Activated CD8-positive, alpha-beta memory T cell treated with anti-CD3 and anti-CD28 coated beads for 1 hour (primary cell): ENCODE measurements around the gene KHK.
"Not testable (repeated sequence)": the region's sequence is repeated elsewhere in the genome, so short reads cannot be mapped to it uniquely, and the experiment has no call there.

Source experiments
- DNase-seq, 2 donors: peaks; one replicate each; pipeline ENCODE4 v3.0.0-alpha.2; 2020; ENCODE audit warnings: low read depth in 1 of 2; ENCODE audit errors: extremely low read depth in 1 of 2

The KHK gene

DNA sequence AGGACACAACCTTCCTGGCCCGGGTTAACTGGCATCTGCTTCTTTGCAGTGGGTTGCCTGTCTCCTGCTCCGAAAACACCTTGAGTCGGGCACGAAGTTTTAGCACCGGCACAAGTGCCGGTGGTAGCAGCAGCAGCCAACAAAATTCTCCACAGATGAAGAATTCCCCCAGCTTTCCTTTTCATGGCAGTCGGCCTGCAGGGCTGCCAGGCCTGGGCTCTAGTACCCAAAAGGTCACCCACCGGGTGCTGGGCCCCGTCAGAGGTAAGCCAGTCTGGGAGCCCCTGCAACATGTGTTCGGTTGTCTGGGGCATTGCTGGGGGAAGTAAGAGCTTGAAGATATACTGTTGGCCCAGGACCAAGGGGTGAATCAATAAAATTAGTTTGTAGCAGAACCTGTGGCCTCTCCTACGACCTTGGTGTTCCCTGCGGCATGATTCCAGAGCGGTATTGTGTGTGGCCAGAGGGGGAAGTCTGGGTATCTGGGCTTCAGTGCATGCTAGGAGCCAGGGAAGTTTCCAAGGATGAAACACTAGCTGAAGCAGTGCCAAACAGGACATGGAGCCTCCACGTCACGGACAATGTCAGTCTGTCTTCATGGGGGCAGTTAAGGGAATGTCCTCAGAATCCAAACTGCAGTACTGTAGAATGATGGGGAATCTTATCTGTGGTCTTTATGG, 27.3 kb upstream of the KHK start:
- DNase-seq, result no peak

- DNase-seq, result no peak
Observed at GRCh38 chr2:27060323-27060722, 26.2 kb upstream of the KHK start.

DNA sequence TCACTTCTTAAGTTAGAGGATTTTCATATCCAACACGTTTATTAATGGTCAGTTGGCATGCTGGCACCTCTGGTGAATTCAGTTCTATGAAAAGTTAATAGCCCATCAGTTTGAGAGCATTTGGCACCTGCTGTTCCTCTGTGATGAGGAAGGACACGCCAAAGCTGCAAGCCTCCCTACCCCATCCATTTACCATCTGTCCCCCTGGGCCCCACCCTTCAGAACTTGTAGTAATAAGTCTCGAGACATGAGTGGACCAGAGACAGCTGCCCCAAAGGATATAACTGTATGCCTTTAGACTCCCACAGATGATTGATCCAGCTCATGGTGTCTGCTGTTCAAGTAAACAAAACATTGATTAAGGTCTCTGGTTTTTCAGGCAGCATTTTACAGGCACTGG, 21.4 kb upstream of the KHK start:
- no peak for DNase-seq

- DNase-seq, result no peak
Observed at GRCh38 chr2:27067385-27067784, 19.2 kb upstream of the KHK start.

- no peak for DNase-seq
Observed at GRCh38 chr2:27069436-27069835, 17.1 kb upstream of the KHK start.

DNA sequence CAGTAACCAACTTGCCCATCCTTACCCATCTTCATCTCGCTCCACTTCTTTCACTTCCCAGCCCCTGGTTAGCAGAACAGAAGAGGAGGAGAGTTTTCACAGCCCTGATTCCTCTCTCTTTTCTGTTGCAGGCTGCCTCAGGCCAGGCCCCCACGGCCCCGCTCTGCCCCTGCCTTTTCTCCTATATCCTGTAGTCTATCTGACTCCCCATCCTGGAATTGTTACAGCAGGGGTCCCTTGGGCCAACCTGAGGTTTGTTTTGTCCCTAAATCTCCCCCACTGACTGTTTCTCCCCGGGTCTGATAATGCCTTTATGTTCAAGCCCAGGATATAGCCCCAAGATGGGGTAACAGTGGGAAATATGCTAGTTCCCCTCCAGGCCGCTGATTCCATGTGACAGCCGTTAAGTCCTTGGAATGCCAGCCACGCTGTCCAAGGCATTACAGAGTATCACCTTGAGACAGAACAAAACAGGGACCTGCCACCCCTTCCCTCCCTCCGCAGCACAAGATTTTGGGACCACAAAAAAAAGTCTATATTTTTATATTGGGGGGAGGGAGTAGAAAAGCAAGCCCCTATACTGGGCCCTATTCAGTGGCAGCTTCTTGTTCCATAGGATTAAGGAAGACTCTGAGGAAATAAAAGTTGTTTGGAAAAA, 16.5 kb upstream of the KHK start:
- no peak for DNase-seq

- no peak for DNase-seq
Observed at GRCh38 chr2:27070653-27071276, 15.8 kb upstream of the KHK start.

DNA sequence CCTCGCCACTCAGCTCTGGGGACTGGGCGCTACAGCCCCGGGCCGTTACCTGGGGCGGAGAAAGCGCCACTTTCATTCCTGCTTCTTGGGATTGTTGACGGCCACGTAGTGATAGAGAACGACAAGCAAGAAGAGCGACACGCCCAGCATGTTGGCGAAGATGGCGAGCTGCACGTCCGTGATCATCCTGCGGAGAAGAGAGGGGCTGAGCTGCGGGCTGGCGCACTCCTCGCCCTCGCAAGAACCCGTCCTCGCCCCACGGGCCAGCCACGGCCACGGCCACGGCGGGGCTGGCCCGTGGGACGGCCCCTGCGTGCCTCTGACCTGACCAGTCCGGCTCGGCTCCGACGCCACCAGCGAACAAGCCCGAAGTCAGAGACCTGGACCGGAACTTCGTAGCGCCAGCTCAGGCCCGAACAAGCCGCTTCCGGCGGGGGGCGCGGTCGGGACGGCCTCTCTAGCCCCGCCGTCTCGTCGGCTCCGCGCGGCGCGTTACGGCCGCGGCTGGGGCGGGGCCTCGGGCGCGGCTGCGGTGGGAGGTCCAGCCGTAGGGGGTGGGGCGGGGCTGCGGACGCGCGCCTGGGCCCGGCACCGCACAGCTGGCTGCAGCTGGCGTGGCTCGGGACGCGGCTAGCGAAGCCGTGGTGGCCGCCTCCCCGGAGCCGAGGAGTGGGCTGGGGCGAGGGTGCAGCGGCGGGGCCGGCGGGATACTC, 15.1 kb upstream of the KHK start, which contains the start of gene OST4:
OST4 (minus strand) TSS at position 378 of the 713 bp plus-strand sequence.
- peak; percentile 57 to 81 for DNase-seq

GRCh38 chr2:27071990-27072830, 14.4 kb upstream of the KHK start:
- no peak for DNase-seq

GRCh38 chr2:27072920-27073319, 13.7 kb upstream of the KHK start:
- DNase-seq, result no peak

GRCh38 chr2:27073782-27074181, 12.8 kb upstream of the KHK start:
- no peak for DNase-seq

- DNase-seq, result no peak
Observed at GRCh38 chr2:27074738-27075565, 11.6 kb upstream of the KHK start.

DNA sequence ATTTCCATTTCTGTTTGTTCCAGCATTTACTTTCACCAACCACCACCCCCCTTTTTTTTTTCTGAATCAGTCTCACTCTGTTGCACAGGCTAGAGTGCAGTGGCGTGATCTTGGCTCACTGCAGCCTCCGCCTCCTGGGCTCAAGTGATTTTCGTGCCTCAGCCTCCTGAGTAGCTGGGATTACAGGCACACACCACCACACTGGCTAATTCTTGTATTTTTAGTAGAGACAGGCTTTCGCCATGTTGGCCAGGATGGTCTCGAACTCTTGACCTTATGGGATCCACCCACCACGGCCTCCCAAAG, 11.1 kb upstream of the KHK start:
- DNase-seq, result not testable (repeated sequence)

GRCh38 chr2:27076323-27076722, 10.2 kb upstream of the KHK start:
- no peak for DNase-seq

DNA sequence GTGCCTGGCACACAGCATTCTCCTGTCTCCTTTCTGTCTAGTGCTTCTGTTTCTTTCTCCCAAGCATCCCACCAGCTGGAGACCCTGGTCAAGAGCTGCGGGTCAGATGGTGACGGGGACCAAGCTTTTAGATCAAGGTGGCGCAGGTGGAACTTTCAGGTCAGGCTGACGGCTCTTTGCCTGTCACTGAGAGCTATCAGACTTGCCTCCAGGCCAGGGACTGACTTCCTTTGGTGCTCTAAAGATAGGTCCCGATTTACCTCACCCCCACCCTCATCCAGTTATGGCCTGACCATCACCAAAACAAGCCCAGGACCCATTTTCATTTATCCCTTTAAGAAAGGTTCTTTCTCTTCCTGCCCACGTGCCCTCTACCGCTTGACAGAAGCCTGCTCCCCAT, 9.3 kb upstream of the KHK start:
- no peak for DNase-seq

DNA sequence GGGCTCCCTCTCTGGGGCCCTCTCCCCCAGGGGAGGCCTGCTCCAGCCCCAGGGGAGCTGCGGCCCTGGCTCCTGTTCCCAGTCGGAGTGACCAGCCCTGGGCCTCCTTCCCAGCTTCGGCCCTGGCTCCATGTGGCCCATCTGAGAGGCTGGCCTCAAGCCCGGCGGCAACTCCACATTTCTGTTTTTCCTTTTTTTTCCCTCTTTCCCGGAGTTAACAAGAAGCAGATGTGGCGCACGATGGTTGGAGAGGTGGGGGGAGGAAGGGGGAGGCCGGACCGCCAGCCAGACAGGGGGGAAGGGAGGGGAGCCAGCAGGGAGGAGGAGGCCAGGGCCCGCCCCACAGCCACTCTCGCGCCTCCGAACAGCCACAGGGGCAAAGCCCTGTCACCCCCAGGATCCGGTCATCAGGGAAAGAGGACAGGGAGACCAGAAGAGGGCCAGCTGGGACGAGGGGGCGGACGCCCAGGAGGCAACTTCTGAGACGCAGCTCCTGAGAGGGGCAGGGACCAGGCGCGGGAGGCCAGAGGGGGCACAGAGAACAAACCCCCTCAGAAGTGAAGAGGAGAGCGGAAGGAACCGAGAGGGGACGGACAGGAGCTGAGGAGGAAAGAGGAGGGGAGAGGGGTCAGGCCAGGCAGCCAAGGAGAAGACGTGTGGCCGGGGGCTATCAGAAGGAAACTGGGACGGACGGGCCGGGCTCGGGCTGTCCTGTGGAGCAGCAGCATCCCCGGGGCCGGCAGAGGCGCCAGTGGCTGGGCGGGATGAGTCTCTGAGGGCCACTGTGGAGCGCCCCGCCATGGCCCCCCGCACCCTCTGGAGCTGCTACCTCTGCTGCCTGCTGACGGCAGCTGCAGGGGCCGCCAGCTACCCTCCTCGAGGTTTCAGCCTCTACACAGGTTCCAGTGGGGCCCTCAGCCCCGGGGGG, 8.0 kb upstream of the KHK start, which contains the start of gene EMILIN1:
EMILIN1 (plus strand) TSS at position 349 of the 928 bp plus-strand sequence; CDS start at position 800, 451 bp downstream.
- DNase-seq, result no peak

- DNase-seq, result no peak
Observed at GRCh38 chr2:27079233-27080139, 7.1 kb upstream of the KHK start.

DNA sequence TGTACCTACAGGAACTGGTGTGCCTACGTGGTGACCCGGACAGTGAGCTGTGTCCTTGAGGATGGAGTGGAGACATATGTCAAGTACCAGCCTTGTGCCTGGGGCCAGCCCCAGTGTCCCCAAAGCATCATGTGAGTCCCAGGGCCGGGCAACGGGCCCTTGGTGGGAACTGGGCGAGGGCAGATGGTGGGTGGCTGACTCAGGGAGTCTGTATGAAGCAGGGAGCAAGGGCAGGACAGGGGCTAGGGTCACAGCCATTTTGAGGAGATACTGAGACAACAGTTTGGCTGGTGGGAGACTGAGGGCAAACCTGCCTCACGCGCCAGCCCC, 6.5 kb upstream of the KHK start:
- no peak for DNase-seq
